HepG2 (cell line): Measurements from ENCODE around the gene DIS3L2. TPM values are rescaled to one million over a fixed set of nuclear protein-coding genes. Genes with fewer than 3 reads are reported as not detected.

Source experiments
- CSRNP2 ChIP-seq: sonication (generic); formaldehyde crosslinking; conservative IDR thresholded peaks from 2 replicates; pipeline ENCODE4 v1.8.0; 2022; ENCODE audit warnings: low read depth, missing genetic modification reagents
- HHEX ChIP-seq: IDR thresholded peaks from 2 replicates; pipeline ENCODE4 v1.6.1; 2016; ENCODE audit warnings: control low read depth
- HIVEP1 ChIP-seq: sonication (generic); formaldehyde crosslinking; IDR thresholded peaks from 2 replicates; pipeline ENCODE4 v1.4.0; 2020; ENCODE audit warnings: mild to moderate bottlenecking, missing genetic modification reagents
- MATR3 ChIP-seq: sonication (generic); formaldehyde crosslinking; IDR thresholded peaks from 2 replicates; pipeline ENCODE4 v1.4.0; 2020; ENCODE audit warnings: missing genetic modification reagents
- MAX ChIP-seq: IDR thresholded peaks from 2 replicates; pipeline ENCODE4 v1.6.1; 2012; ENCODE audit warnings: inconsistent platforms
- MYC ChIP-seq: sonication (generic); formaldehyde crosslinking; IDR thresholded peaks from 2 replicates; pipeline ENCODE4 v1.9.0; 2021; ENCODE audit warnings: missing genetic modification reagents, borderline replicate concordance
- NONO ChIP-seq, 2 experiments: fragments of 450-650 bp in 1 of 2; sonication (generic) in 1 of 2; formaldehyde crosslinking in 1 of 2; IDR thresholded peaks in 1 of 2; conservative IDR thresholded peaks in 1 of 2; 2 replicates each; pipeline versions ENCODE4 v1.6.1 to v1.8.0; 2017 to 2022; ENCODE audit warnings: mild to moderate bottlenecking in 1 of 2, missing genetic modification reagents in 1 of 2, moderate library complexity in 1 of 2
- PHB2 ChIP-seq: fragments of 450-650 bp; IDR thresholded peaks from 2 replicates; pipeline ENCODE4 v1.6.1; 2018; ENCODE audit not compliant: partially characterized antibody
- TFDP2 ChIP-seq: sonication (generic); formaldehyde crosslinking; IDR thresholded peaks from 2 replicates; pipeline ENCODE4 v1.4.0; 2020; ENCODE audit warnings: missing genetic modification reagents
- UBTF ChIP-seq: sonication (generic); formaldehyde crosslinking; IDR thresholded peaks from 2 replicates; pipeline ENCODE4 v1.4.0; 2020; ENCODE audit warnings: mild to moderate bottlenecking, missing genetic modification reagents
- ZBTB2 ChIP-seq: sonication (generic); formaldehyde crosslinking; IDR thresholded peaks from 2 replicates; pipeline ENCODE4 v1.8.0; 2022; ENCODE audit warnings: low read depth, missing genetic modification reagents
- ZFAT ChIP-seq: sonication (generic); formaldehyde crosslinking; conservative IDR thresholded peaks from 2 replicates; pipeline ENCODE4 v1.8.1; 2023; ENCODE audit warnings: missing genetic modification reagents, inconsistent platforms
- ZFX ChIP-seq: sonication (generic); formaldehyde crosslinking; IDR thresholded peaks from 2 replicates; pipeline ENCODE4 v1.4.0; 2020; ENCODE audit warnings: mild to moderate bottlenecking, low read depth, missing genetic modification reagents, moderate library complexity
- ZNF30 ChIP-seq: sonication (generic); formaldehyde crosslinking; IDR thresholded peaks from 2 replicates; pipeline ENCODE4 v1.5.0; 2020; ENCODE audit warnings: mild to moderate bottlenecking, missing genetic modification reagents
- ZNF501 ChIP-seq: sonication (generic); formaldehyde crosslinking; IDR thresholded peaks from 2 replicates; pipeline ENCODE4 v1.5.1; 2020; ENCODE audit warnings: mild to moderate bottlenecking, moderate library complexity, missing genetic modification reagents
- ZNF564 ChIP-seq: sonication (generic); formaldehyde crosslinking; IDR thresholded peaks from 2 replicates; pipeline ENCODE4 v1.8.1; 2023; ENCODE audit warnings: mild to moderate bottlenecking, missing genetic modification reagents
- ZNF629 ChIP-seq: sonication (generic); formaldehyde crosslinking; conservative IDR thresholded peaks from 2 replicates; pipeline ENCODE4 v1.5.0; 2020; ENCODE audit warnings: missing genetic modification reagents
- ZNF768 ChIP-seq: sonication (generic); formaldehyde crosslinking; IDR thresholded peaks from 2 replicates; pipeline ENCODE4 v1.4.0; 2020; ENCODE audit warnings: missing genetic modification reagents
- ZNF776 ChIP-seq: sonication (generic); formaldehyde crosslinking; IDR thresholded peaks from 2 replicates; pipeline ENCODE4 v1.4.0; 2020; ENCODE audit warnings: mild to moderate bottlenecking, missing genetic modification reagents
- ZNF788 ChIP-seq: sonication (generic); formaldehyde crosslinking; IDR thresholded peaks from 2 replicates; pipeline ENCODE4 v1.5.0; 2020; ENCODE audit warnings: mild to moderate bottlenecking, missing genetic modification reagents, borderline replicate concordance
- polyA plus RNA-seq, 8 experiments: library from polyadenylated mRNA; depleted of rRNA in 3 of 8; stranded (reverse) in 7 of 8; unstranded in 1 of 8; fragments of >200 nt; fragmentation: Illumina TruSeq in 4 of 8; extraction: Trizol in 4 of 8; gene quantifications; 2 replicates each; pipeline versions ENCODE4 v1.2.1 to v1.2.3, GENCODE V29; 2011 to 2016; ENCODE audit warnings: low read depth in 4 of 8, missing spikeins in 1 of 8, mixed read lengths in 1 of 8; ENCODE audit not compliant: insufficient read depth in 1 of 8
- total RNA-seq, 5 experiments: library from RNA; depleted of rRNA; stranded (reverse); fragments of >200 nt; fragmentation: Illumina TruSeq; extraction: Trizol; gene quantifications; 2 replicates each; pipeline ENCODE4 v1.2.3, GENCODE V29; 2016; ENCODE audit warnings: low read depth in 1 of 5

The DIS3L2 gene
- total and polyA plus RNA-seq, 2 of the 13 experiments (the other 11 are each of a cell fraction or from before 2014, with no cell fraction given) = 7.0 to 23.9 TPM

GRCh38 chr2:231926180-231926741 is 35.3 kb upstream of the DIS3L2 start, which contains the start of gene NPPC (continued):
- TF ChIP-seq ZNF30 (CRISPR knock-in tag) (no peak; the same call in 1 of the 2 replicates), CSRNP2 (CRISPR knock-in tag) (no peak), ZNF501 (peak; percentile 67; the same call in 1 of the 2 replicates), MAX (peak; percentile 51; the same call in 1 of the 2 replicates), MYC (CRISPR knock-in tag) (peak; percentile 64; the same call in 1 of the 2 replicates), UBTF (peak; percentile 68; the same call in 1 of the 2 replicates), ZBTB2 (CRISPR knock-in tag) (no peak), PHB2 (no peak), TFDP2 (CRISPR knock-in tag) (peak; percentile 76), HIVEP1 (CRISPR knock-in tag) (peak; percentile 45; the same call in 1 of the 2 replicates), ZNF768 (CRISPR knock-in tag) (peak; percentile 65), HHEX (CRISPR knock-in tag) (no peak), MATR3 (CRISPR knock-in tag) (0 out of 2 replicates have a peak, but pooled peaks have one; percentile 3), NONO (IDR thresholded peaks at IDR 0.05) (no peak), NONO (CRISPR knock-in tag; conservative IDR thresholded peaks at IDR 0.05) (peak; percentile 46; the same call in 1 of the 2 replicates), ZFX (CRISPR knock-in tag) (0 out of 2 replicates have a peak, but pooled peaks have one; percentile 15), ZFAT (no peak), ZNF629 (no peak), ZNF788 (CRISPR knock-in tag) (peak; percentile 11; the same call in 1 of the 2 replicates), ZNF776 (CRISPR knock-in tag) (0 out of 2 replicates have a peak, but pooled peaks have one; percentile 50), ZNF564 (CRISPR knock-in tag) (no peak)
